RWPE2 (cell line): ENCODE data around the gene MEIG1.
A peak's percentile ranks its signal among the peaks of the same experiment; 100 is the strongest.
"Not testable (repeated sequence)": the region's sequence is repeated elsewhere in the genome, so short reads cannot be mapped to it uniquely, and the experiment has no call there.

ENCODE experiments used
- ATAC-seq: fragments of 200-7000 bp; cut with Tn5 transposase; 3 replicates; pipeline ENCODE4 v1.9.1; 2021; ENCODE audit warnings: low read depth
- DNase-seq: peaks from one replicate; pipeline ENCODE4 v3.0.0-alpha.2; 2020; ENCODE audit warnings: low spot score
- H3K27ac ChIP-seq: fragments of 450-650 bp; 2 replicates; pipeline ENCODE4 v1.5.1; 2017; ENCODE audit warnings: mild to moderate bottlenecking; ENCODE audit not compliant: poor library complexity, severe bottlenecking
- H3K27me3 ChIP-seq: fragments of 250-450 bp; sonication (Bioruptor Pico); 2 replicates; pipeline ENCODE4 v1.5.1; 2021; ENCODE audit warnings: mild to moderate bottlenecking, moderate library complexity; ENCODE audit not compliant: insufficient read depth, poor library complexity, severe bottlenecking
- H3K36me3 ChIP-seq: fragments of 250-450 bp; sonication (Bioruptor Pico); 2 replicates; pipeline ENCODE4 v1.5.1; 2020; ENCODE audit warnings: low read depth, mild to moderate bottlenecking, moderate library complexity
- H3K4me1 ChIP-seq: fragments of 250-450 bp; sonication (Bioruptor Pico); 2 replicates; pipeline ENCODE4 v1.5.1; 2021; ENCODE audit warnings: mild to moderate bottlenecking, moderate library complexity; ENCODE audit not compliant: insufficient read depth, poor library complexity, severe bottlenecking
- H3K4me3 ChIP-seq: fragments of 250-450 bp; sonication (Bioruptor Pico); 2 replicates; pipeline ENCODE4 v1.5.1; 2021; ENCODE audit warnings: mild to moderate bottlenecking, moderate library complexity; ENCODE audit not compliant: severe bottlenecking
- H3K9me3 ChIP-seq: fragments of 250-450 bp; sonication (Bioruptor Pico); 2 replicates; pipeline ENCODE4 v1.5.1; 2021; ENCODE audit warnings: mild to moderate bottlenecking, moderate library complexity; ENCODE audit not compliant: severe bottlenecking
- CTCF ChIP-seq: fragments of 450-650 bp; IDR thresholded peaks from one replicate; pipeline ENCODE4 v1.5.1; 2017; ENCODE audit warnings: mild to moderate bottlenecking, moderate library complexity; ENCODE audit not compliant: poor library complexity, severe bottlenecking

MEIG1 gene

GRCh38 chr10:14930610-14931009 is 28.6 kb upstream of the MEIG1 start:
- ATAC-seq (no peak), DNase-seq (no peak)
- Histone ChIP-seq H3K27ac (no peak overlapping the region), H3K27me3 (no peaks in the 10 kb centered on the region), H3K4me3 (no peak overlapping the region), H3K9me3 (no peaks in the 10 kb centered on the region), H3K36me3 (peaks cover 77% of the 10 kb centered on the region), H3K4me1 (no peaks in the 10 kb centered on the region)
- TF ChIP-seq CTCF: no peak

- no peak for ATAC-seq
- Histone ChIP-seq H3K9me3 (no peaks in the 10 kb centered on the region), H3K27me3 (no peaks in the 10 kb centered on the region), H3K36me3 (peaks cover 49% of the 10 kb centered on the region), H3K27ac (no peak overlapping the region), H3K4me1 (no peaks in the 10 kb centered on the region), H3K4me3 (no peak overlapping the region)
- DNase-seq: no peak
- no peak for TF ChIP-seq CTCF
These were observed 22.6 kb upstream of the MEIG1 start for GRCh38 chr10:14936584-14936983.

GRCh38 chr10:14938971-14939370 is 20.2 kb upstream of the MEIG1 start:
- H3K36me3 ChIP-seq: peaks cover 34% of the 10 kb centered on the region
- not testable (repeated sequence) for H3K27ac ChIP-seq, DNase-seq, H3K4me3 ChIP-seq, ATAC-seq, H3K4me1 ChIP-seq, H3K9me3 ChIP-seq, H3K27me3 ChIP-seq

- H3K27ac ChIP-seq, ATAC-seq, H3K4me1 ChIP-seq, H3K9me3 ChIP-seq, H3K4me3 ChIP-seq, H3K27me3 ChIP-seq, DNase-seq: not testable (repeated sequence)
- peaks cover 44% of the 10 kb centered on the region for H3K36me3 ChIP-seq
These were observed 16.8 kb upstream of the MEIG1 start for GRCh38 chr10:14942147-14942949.

GRCh38 chr10:14942950-14943338 is 16.2 kb upstream of the MEIG1 start:
- not testable (repeated sequence) for ATAC-seq, H3K4me1 ChIP-seq, H3K27ac ChIP-seq, H3K27me3 ChIP-seq, DNase-seq, H3K4me3 ChIP-seq, H3K9me3 ChIP-seq
- peaks cover 50% of the 10 kb centered on the region for H3K36me3 ChIP-seq

GRCh38 chr10:14945108-14945507 is 14.1 kb upstream of the MEIG1 start:
- no peak for DNase-seq
- no peaks in the 10 kb centered on the region for H3K9me3 ChIP-seq
- no peak for TF ChIP-seq CTCF
- H3K4me3 ChIP-seq: no peak overlapping the region
- H3K27ac ChIP-seq: no peak overlapping the region
- peak; percentile 67 for ATAC-seq
- peaks cover 3% of the 10 kb centered on the region for H3K4me1 ChIP-seq
- H3K27me3 ChIP-seq: no peaks in the 10 kb centered on the region
- peaks cover 67% of the 10 kb centered on the region for H3K36me3 ChIP-seq
